Activated naive CD8-positive, alpha-beta T cell treated with anti-CD3 and anti-CD28 coated beads for 36 hours (primary cell): ENCODE measurements around the gene CNTNAP5. TPM values are rescaled to one million over a fixed set of nuclear protein-coding genes. Genes with fewer than 3 reads are reported as not detected.

Experiments
- DNase-seq: peaks from one replicate; pipeline ENCODE4 v3.0.0; 2021
- H3K27ac Mint-ChIP-seq: one replicate; pipeline ENCODE4 v1.8.0; 2022; ENCODE audit warnings: mild to moderate bottlenecking, moderate library complexity, mixed read lengths
- H3K27me3 Mint-ChIP-seq: one replicate; pipeline ENCODE4 v1.8.0; 2022; ENCODE audit warnings: mild to moderate bottlenecking, mixed read lengths
- H3K36me3 Mint-ChIP-seq: one replicate; pipeline ENCODE4 v1.8.0; 2021; ENCODE audit warnings: mild to moderate bottlenecking, mixed read lengths
- H3K4me1 Mint-ChIP-seq: one replicate; pipeline ENCODE4 v1.8.0; 2021; ENCODE audit warnings: mixed read lengths
- H3K4me3 Mint-ChIP-seq: one replicate; pipeline ENCODE4 v1.8.0; 2022; ENCODE audit warnings: mild to moderate bottlenecking, moderate library complexity, mixed read lengths
- H3K9me3 Mint-ChIP-seq: one replicate; pipeline ENCODE4 v1.8.0; 2022; ENCODE audit warnings: mixed read lengths
- total RNA-seq, 2 experiments: library from RNA; stranded (reverse); gene quantifications; one replicate each; pipeline ENCODE4 v1.2.3, GENCODE V29; 2021

CNTNAP5 gene
- total RNA-seq, 2 experiments from 2014 or later, result not detected

DNA sequence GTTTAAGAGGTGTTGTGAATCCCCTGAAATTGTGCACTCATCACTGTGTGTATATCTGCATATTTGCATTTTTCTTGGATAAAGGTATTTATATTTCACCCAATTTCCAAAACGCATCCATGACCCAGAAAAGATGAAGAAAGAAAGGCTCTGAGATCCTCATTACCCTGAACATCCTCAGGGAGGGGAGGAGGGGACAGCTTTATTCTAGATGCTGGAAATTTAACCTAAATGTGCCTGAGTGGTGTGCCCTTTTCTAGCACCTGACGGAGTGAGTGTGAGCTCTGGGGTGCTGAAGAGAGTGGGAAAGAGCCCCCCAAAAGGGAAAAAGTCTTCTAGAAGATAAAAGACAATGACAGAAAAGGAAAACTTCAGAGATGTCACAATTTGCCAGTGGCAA lies 20.8 kb downstream of the CNTNAP5 start:
- DNase-seq, result no peak
- H3K4me3 Mint-ChIP-seq, result no peak overlapping the region
- H3K27ac Mint-ChIP-seq, result no peak overlapping the region
- no peaks in the 10 kb centered on the region for H3K4me1 Mint-ChIP-seq
- H3K27me3 Mint-ChIP-seq, result no peaks in the 10 kb centered on the region
- no peaks in the 10 kb centered on the region for H3K36me3 Mint-ChIP-seq
- H3K9me3 Mint-ChIP-seq, result no peaks in the 10 kb centered on the region

DNA sequence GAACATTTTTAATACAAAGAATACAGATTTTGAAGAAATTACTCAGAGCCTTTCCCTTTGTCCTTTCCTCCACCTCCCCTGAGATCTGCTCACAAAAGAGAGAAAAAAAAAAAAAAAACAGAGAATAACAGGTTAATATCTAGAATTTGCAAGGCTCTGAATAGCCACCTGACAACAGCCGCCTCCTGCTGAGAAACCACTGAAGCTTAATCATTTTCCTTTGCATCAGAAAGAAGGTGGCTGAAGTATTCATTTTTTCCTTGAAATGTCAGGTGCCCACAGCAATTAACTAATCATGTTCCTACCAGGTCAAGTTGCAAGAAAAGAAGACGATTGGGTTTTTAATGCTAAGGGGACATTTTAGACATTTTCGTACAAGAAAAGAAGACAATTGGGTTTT lies 21.2 kb downstream of the CNTNAP5 start:
- Mint-ChIP-seq H3K4me1 (no peaks in the 10 kb centered on the region), H3K27me3 (no peaks in the 10 kb centered on the region), H3K36me3 (no peaks in the 10 kb centered on the region), H3K4me3 (no peak overlapping the region), H3K27ac (no peak overlapping the region), H3K9me3 (no peaks in the 10 kb centered on the region)
- DNase-seq, result no peak

DNA sequence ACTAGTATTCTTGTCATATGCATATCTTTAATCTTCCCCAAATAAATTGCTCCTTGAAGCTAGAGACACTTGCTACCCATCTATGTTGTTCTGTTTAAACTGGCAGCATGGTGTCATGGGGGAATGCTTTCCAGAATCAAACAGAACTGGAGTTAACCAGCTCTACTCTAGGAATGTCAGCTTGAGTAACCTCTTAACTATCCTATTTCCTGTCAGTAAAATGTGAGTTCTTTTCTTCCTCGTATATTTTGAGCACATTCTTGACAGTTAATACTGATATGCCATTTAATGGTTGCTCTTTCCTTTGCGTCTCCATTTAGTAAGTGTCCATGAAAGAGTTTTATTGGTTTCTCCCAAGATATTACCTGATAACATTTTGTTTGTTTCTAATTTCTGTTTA lies 23.0 kb downstream of the CNTNAP5 start:
- Mint-ChIP-seq H3K4me1 (no peaks in the 10 kb centered on the region), H3K27ac (no peak overlapping the region), H3K27me3 (no peaks in the 10 kb centered on the region), H3K36me3 (no peaks in the 10 kb centered on the region), H3K4me3 (no peak overlapping the region), H3K9me3 (no peaks in the 10 kb centered on the region)
- DNase-seq, result no peak

DNA sequence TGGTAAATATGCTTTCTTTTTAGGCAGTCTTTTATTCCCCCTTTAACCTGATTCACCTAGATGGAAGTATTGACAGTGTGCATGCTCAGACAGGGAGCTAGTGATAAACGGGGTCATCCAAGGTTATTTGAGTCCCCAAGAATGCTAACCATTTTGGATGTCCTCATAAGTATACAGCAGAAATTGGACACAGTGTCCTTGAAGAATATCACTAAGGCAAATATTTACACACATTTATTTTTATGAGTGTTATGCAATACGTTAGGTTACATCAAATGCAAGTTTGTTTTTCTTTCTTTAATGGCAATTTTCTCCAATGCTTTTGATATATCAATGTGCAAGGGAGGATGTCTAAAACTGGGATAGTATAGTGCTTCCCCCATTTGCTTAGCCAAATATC lies 23.6 kb downstream of the CNTNAP5 start:
- no peak for DNase-seq
- H3K4me1 Mint-ChIP-seq, result no peaks in the 10 kb centered on the region
- no peaks in the 10 kb centered on the region for H3K27me3 Mint-ChIP-seq
- H3K9me3 Mint-ChIP-seq, result no peaks in the 10 kb centered on the region
- H3K36me3 Mint-ChIP-seq, result no peaks in the 10 kb centered on the region
- H3K27ac Mint-ChIP-seq, result no peak overlapping the region
- H3K4me3 Mint-ChIP-seq, result no peak overlapping the region

DNA sequence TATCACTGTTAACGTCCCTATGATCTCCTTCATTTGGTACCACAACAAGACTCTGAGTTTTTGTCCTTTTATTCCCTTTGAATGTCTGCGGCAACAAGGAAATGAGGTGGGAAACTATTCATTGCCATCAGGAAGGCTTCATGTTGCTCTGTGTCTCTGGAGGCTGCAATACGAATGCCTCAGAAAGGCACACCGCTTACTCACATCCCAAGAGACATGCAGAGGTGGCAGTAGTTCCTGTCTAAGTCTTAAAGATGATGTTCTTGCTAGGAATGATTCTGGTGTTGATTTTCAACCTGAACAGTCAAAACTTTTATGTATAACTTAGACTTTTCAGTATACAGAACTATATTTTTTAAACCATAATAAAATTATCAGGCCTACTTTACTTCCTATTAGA lies 24.0 kb downstream of the CNTNAP5 start:
- Mint-ChIP-seq H3K36me3 (no peaks in the 10 kb centered on the region), H3K9me3 (no peaks in the 10 kb centered on the region), H3K27me3 (no peaks in the 10 kb centered on the region), H3K4me1 (no peaks in the 10 kb centered on the region), H3K27ac (no peak overlapping the region), H3K4me3 (no peak overlapping the region)
- no peak for DNase-seq

DNA sequence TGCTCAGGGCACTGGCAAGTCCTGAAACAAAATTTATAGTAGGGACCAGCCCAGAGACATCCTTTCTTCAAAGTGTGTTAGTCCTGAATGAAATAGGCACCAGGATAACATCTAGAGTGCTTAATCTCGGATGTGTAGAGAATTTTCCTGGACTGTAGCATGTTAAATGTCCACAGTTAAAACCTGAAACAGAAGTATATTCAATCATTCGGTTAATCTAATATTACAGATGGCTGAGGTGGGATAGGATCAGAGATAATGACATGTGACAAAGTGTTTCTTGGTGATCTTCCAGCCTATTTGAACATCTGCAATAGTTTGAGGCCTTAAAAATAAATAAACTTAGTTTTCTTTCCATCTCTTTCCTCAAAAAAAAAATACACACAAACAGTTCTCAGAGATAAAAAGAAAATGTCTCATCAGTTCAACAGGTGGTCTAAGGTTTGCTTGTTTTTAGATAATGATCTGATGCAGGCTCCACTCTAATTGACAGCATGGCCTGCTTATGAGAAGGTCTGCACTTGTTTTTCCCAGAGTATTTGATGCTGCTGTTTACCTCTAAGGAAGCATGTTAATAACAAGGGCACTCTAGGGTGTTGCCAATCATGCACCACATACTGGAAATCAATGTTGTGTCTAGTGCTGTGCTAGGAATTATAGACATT lies 25.9 kb downstream of the CNTNAP5 start:
- no peaks in the 10 kb centered on the region for H3K27me3 Mint-ChIP-seq
- H3K4me1 Mint-ChIP-seq, result no peaks in the 10 kb centered on the region
- H3K4me3 Mint-ChIP-seq, result no peak overlapping the region
- no peak overlapping the region for H3K27ac Mint-ChIP-seq
- H3K9me3 Mint-ChIP-seq, result peaks cover 1% of the 10 kb centered on the region
- no peaks in the 10 kb centered on the region for H3K36me3 Mint-ChIP-seq
- DNase-seq, result no peak

DNA sequence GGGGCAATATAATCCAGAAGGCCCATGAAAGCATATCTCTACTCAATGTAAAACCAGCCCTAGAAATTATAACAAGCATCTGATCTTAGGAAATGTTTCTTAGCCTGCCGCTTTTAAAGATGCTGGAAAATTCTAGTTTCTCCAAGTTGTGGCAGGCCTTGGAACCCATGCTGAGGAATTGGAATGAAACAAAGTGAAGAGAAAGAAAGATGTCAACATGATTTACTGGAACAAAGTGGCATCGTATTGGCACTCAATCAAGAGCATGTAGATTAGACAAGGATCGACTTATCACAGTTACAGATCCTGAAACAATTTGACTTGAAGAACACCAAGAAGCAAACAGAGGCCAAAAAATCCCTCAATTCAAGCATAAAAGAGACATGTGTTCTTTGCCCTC lies 28.7 kb downstream of the CNTNAP5 start:
- H3K27me3 Mint-ChIP-seq, result no peaks in the 10 kb centered on the region
- no peak overlapping the region for H3K4me3 Mint-ChIP-seq
- no peaks in the 10 kb centered on the region for H3K36me3 Mint-ChIP-seq
- no peak for DNase-seq
- H3K9me3 Mint-ChIP-seq, result peaks cover 1% of the 10 kb centered on the region
- no peak overlapping the region for H3K27ac Mint-ChIP-seq
- H3K4me1 Mint-ChIP-seq, result no peaks in the 10 kb centered on the region

DNA sequence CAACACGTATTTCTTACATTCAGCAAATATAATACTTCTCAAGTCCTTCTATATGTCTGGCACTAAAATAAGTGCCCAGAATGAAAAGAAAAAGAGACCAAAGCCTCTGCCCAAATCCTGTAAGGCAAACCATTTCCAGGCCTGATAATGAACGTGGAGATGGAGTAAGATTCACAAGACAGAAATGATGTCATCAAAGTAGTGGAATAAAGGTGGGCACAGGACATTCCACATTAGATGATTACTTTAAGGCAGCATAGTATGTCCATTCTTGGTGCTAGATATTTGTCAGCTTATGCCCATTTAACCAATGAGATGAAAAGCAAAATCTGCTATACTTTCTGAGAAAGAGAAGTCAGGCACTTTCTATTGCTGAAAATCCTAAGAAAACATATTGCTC lies 38.5 kb downstream of the CNTNAP5 start:
- H3K9me3 Mint-ChIP-seq, result no peaks in the 10 kb centered on the region
- no peaks in the 10 kb centered on the region for H3K4me1 Mint-ChIP-seq
- H3K36me3 Mint-ChIP-seq, result no peaks in the 10 kb centered on the region
- no peak overlapping the region for H3K4me3 Mint-ChIP-seq
- no peak overlapping the region for H3K27ac Mint-ChIP-seq
- DNase-seq, result no peak
- no peaks in the 10 kb centered on the region for H3K27me3 Mint-ChIP-seq

DNA sequence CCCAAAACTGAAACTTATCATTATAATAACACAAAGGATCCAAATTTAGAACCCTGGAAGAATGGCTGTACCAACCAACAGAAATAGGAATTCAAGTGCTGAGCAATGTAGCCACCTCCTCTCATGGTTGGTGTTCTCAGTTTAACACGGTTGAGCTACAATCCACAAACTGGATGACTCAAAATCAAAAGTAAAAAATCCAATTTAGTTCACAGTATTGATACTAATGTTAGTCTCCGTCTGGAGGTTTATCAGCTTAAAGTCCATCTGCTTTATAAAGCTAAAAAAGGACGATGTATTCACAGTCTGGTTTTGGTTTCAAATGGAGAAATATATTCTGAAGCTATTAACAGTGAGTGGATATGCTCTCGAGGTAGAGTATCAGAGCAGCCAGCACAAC lies 40.5 kb downstream of the CNTNAP5 start:
- Mint-ChIP-seq H3K9me3 (peaks cover 2% of the 10 kb centered on the region), H3K4me1 (no peaks in the 10 kb centered on the region), H3K27me3 (no peaks in the 10 kb centered on the region), H3K36me3 (no peaks in the 10 kb centered on the region), H3K27ac (no peak overlapping the region), H3K4me3 (no peak overlapping the region)
- DNase-seq, result no peak

DNA sequence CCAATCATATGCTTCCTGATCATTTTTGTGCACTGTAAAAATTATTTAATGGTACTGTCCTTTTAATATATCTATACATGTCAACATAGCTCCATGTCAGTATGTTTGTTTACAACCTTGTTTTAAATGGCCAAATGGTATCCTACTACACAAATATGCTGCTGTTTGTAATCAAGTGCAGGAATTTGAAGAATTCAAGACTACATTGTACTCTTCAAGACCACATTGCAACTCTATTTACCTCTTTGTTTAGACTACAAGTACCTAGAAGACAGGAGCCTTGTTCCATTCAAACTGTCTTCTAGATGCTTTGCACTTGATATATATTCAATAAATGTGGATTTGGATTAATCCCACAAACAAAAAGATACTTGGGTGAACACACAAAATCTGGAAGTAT lies 41.7 kb downstream of the CNTNAP5 start:
- H3K36me3 Mint-ChIP-seq, result no peaks in the 10 kb centered on the region
- H3K9me3 Mint-ChIP-seq, result peaks cover 2% of the 10 kb centered on the region
- H3K27me3 Mint-ChIP-seq, result no peaks in the 10 kb centered on the region
- no peak overlapping the region for H3K27ac Mint-ChIP-seq
- H3K4me3 Mint-ChIP-seq, result no peak overlapping the region
- no peaks in the 10 kb centered on the region for H3K4me1 Mint-ChIP-seq
- DNase-seq, result no peak

DNA sequence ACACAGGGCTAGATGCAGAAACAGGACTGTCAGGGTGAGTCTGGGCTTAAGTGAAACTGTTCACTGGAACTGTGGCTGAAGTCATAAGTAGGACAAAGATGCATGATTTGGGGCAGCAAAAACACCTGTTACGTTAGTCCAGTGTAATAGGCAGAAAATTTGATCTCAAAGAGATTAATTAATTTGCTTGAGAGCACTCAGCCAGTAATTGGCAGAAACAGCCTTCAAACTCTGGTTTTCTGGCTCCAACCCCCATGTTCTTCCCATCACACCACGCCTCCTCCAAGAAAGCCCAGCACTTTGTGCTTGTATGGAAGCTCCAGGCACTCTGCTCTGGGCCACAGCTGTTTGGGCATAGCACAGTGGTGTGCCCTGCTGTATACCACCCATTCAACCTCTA lies 54.0 kb downstream of the CNTNAP5 start:
- Mint-ChIP-seq H3K4me1 (no peaks in the 10 kb centered on the region), H3K27me3 (no peaks in the 10 kb centered on the region), H3K36me3 (no peaks in the 10 kb centered on the region)

DNA sequence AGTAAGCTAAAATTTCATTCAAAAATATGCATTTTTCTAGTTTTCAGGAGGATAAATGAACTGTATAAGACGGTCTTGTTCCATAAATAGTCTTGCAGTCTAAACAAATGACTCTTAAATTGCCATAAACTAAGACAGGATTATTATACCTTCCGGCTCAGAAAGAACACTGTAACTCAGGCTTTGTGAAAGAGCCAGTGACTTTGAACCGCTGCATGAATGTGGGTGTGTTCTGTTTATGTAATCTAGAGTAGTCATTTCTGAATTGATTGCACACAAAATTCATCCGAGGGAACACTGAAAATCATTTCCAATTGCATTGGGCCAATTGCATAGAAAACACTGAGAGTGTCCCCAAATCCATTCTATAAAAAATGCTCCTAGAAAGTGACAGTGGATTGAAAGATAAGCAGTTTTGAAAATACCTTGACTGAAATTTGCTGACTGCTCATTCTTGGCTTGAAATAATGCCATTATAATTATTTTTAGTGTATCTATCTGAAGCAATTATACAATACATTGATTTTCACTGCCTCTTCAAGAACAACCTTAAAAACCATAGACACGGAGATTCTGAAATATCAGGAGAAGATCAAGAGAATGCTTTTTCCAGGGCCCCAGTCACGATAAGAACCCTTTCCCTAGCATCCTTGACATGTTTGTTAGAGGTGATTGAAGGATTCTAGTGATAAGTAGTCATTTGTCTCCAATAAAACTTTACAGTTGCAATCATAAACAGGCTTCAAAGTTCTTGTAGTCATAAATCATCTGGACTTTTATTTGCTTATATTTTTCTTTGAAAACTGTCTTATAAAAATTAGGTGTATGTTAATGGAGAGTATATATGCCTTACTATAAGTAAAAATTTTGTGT lies 55.4 kb downstream of the CNTNAP5 start:
- no peak overlapping the region for H3K4me3 Mint-ChIP-seq
- no peak overlapping the region for H3K27ac Mint-ChIP-seq
- peaks cover 4% of the 10 kb centered on the region for H3K9me3 Mint-ChIP-seq
- no peak for DNase-seq
- H3K27me3 Mint-ChIP-seq, result no peaks in the 10 kb centered on the region
- no peaks in the 10 kb centered on the region for H3K4me1 Mint-ChIP-seq
- no peaks in the 10 kb centered on the region for H3K36me3 Mint-ChIP-seq

More for the DNA sequence above, 54.0 kb downstream of the CNTNAP5 start:
- Mint-ChIP-seq H3K4me3 (no peak overlapping the region), H3K9me3 (peaks cover 2% of the 10 kb centered on the region), H3K27ac (no peak overlapping the region)
- DNase-seq, result no peak

DNA sequence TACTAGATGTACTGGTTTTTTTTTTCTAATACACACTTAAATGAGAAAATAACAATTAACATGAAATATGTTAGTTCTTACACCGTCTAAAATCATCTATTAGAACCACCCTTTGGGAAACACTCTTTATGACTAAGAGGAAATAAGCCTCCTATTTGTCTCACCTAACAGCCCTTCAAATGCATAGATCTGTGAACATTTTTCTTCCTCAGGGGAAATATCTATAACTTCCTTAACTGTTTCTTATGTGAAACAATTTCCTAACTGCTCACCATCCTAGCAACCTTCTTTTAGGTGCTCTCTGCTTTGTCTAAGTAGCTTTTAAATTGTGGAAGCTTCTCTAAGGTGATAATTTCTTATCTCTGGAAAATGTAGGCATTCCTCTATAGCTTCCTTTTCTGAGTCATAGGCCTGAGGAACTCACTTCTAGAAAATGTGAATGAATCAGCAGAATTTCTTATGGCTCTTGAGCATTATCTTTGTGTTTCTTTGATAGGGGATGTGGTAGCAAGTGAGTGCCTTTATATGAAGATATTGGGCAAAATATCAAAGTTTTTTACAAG lies 56.1 kb downstream of the CNTNAP5 start:
- Mint-ChIP-seq H3K27me3 (no peaks in the 10 kb centered on the region), H3K4me3 (no peak overlapping the region), H3K9me3 (peaks cover 4% of the 10 kb centered on the region), H3K4me1 (no peaks in the 10 kb centered on the region), H3K36me3 (no peaks in the 10 kb centered on the region), H3K27ac (no peak overlapping the region)
- DNase-seq, result no peak

DNA sequence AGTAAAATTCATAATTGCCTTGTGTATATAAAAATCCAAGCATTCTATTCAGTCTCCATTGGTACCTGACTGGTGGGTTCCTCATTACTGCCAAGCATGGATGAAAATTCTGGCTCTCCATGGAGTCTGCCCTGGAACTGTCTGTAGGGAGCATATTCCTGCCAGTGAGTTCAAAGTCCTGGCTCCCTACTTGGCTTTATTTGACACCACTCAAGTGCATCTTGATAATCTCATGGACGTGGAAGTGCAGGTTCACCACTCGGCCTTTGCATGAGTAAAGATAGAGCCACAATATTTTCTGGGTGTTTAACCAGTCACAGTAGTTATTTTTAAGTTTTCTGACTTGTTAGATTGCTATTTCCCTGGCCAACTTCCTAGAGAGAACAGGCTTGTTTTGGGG lies 63.5 kb downstream of the CNTNAP5 start:
- Mint-ChIP-seq H3K4me3 (no peak overlapping the region), H3K27ac (no peak overlapping the region), H3K36me3 (no peaks in the 10 kb centered on the region), H3K27me3 (no peaks in the 10 kb centered on the region), H3K4me1 (no peaks in the 10 kb centered on the region), H3K9me3 (peaks cover 2% of the 10 kb centered on the region)
- DNase-seq, result no peak

DNA sequence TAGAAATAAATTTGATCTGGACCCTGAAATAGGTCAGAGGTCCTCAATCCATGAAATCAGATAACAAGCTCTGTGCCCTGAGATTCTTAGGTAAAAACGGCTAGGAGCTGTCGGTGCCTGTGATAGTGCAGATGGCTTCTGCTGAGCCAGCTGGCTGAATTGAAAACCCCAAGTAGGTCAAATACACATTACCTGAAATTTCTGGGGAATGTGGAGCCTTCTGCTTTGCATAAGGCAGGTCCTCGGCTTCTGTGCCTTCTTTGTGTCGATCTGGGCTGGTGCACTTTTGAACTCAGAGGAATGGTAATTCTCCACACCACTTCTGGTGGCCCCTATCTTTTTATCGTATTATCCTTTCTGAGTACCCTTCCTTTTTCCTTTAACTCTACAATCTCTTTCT lies 66.6 kb downstream of the CNTNAP5 start:
- no peak overlapping the region for H3K27ac Mint-ChIP-seq

DNA sequence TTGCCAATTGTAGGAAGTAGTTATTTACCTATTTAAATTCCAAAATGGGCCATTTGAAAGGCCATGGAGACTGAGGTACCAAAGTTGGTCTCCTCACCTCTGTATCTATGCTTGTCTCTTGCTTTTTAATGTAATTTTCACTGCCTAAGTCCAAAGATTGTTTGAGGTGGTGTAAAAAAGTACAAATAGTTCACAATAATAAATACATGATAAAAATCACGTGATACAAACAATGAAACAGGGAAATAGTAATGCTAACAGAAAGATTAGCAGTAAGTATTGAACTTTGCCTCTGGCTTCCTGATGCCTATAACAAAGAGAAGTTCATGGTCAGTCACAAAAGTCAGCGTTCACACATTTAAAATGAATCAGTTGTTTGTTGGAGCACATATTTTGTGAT lies 67.6 kb downstream of the CNTNAP5 start:
- Mint-ChIP-seq H3K9me3 (peaks cover 2% of the 10 kb centered on the region), H3K4me1 (no peaks in the 10 kb centered on the region), H3K27me3 (no peaks in the 10 kb centered on the region)

More for the DNA sequence above, 66.6 kb downstream of the CNTNAP5 start:
- Mint-ChIP-seq H3K4me3 (no peak overlapping the region), H3K27me3 (no peaks in the 10 kb centered on the region), H3K36me3 (no peaks in the 10 kb centered on the region), H3K4me1 (no peaks in the 10 kb centered on the region), H3K9me3 (peaks cover 2% of the 10 kb centered on the region)
- no peak for DNase-seq

More for the DNA sequence above, 67.6 kb downstream of the CNTNAP5 start:
- H3K27ac Mint-ChIP-seq, result no peak overlapping the region
- no peak for DNase-seq
- H3K36me3 Mint-ChIP-seq, result no peaks in the 10 kb centered on the region
- H3K4me3 Mint-ChIP-seq, result no peak overlapping the region
